GM21423 (cell line): ENCODE data around the gene FIZ1.
A peak's percentile ranks its signal among the peaks of the same experiment; 100 is the strongest.
"Not testable (repeated sequence)": the region's sequence is repeated elsewhere in the genome, so short reads cannot be mapped to it uniquely, and the experiment has no call there.

Source experiments
- ATAC-seq: cut with Tn5 transposase; IDR thresholded peaks from one replicate; pipeline ENCODE4 v1.9.1; 2021; ENCODE audit warnings: mild to moderate bottlenecking, moderate library complexity; ENCODE audit not compliant: unreplicated experiment

FIZ1 gene

GRCh38 chr19:55598034-55598433, 1.3 kb downstream of the FIZ1 start:
- ATAC-seq: no peak

- no peak for ATAC-seq
These were observed 1.8 kb downstream of the FIZ1 start for GRCh38 chr19:55597501-55597921.

GRCh38 chr19:55596304-55596703, 3.0 kb downstream of the FIZ1 start:
- ATAC-seq: no peak

GRCh38 chr19:55594996-55595545, 4.2 kb downstream of the FIZ1 start:
- ATAC-seq: no peak

GRCh38 chr19:55593096-55593772, 6.1 kb downstream of the FIZ1 start:
- no peak for ATAC-seq

GRCh38 chr19:55592391-55593090, 6.8 kb downstream of the FIZ1 start:
- no peak for ATAC-seq

- ATAC-seq: no peak
These were observed 7.8 kb downstream of the FIZ1 start for GRCh38 chr19:55591555-55591954.

GRCh38 chr19:55590617-55591016, 8.7 kb downstream of the FIZ1 start:
- ATAC-seq: no peak

GRCh38 chr19:55590109-55590508, 9.2 kb downstream of the FIZ1 start:
- no peak for ATAC-seq

GRCh38 chr19:55588738-55589137, 10.6 kb downstream of the FIZ1 start:
- ATAC-seq: no peak

- ATAC-seq: peak; percentile 90
These were observed 12.2 kb downstream of the FIZ1 start for GRCh38 chr19:55586976-55587668.

- no peak for ATAC-seq
These were observed 13.5 kb downstream of the FIZ1 start for GRCh38 chr19:55585658-55586339.

- ATAC-seq: no peak
These were observed 14.4 kb downstream of the FIZ1 start for GRCh38 chr19:55584871-55585270.

- ATAC-seq: not testable (repeated sequence)
These were observed 15.4 kb downstream of the FIZ1 start for GRCh38 chr19:55583897-55584296.

- not testable (repeated sequence) for ATAC-seq
These were observed 17.0 kb downstream of the FIZ1 start for GRCh38 chr19:55582284-55582683.

- no peak for ATAC-seq
These were observed 17.5 kb downstream of the FIZ1 start for GRCh38 chr19:55581823-55582223.

- no peak for ATAC-seq
These were observed 18.0 kb downstream of the FIZ1 start for GRCh38 chr19:55581145-55581822.

- peak; percentile 43 for ATAC-seq
These were observed 18.6 kb downstream of the FIZ1 start, which contains the start of gene ZNF579 for GRCh38 chr19:55580628-55581144. Gene ZNF579, minus strand, starts transcription at chr19:55580848. Its CDS starts 1,209 bp downstream, at chr19:55579639.

- no peak for ATAC-seq
These were observed 19.3 kb downstream of the FIZ1 start for GRCh38 chr19:55579766-55580621.
